Measurements from ENCODE around the gene RBFOX2.
"Not testable (repeated sequence)": the region's sequence is repeated elsewhere in the genome, so short reads cannot be mapped to it uniquely, and the experiment has no call there.

RBFOX2 gene

GRCh38 chr22:35795476-35795875 lies 233.1 kb downstream of the RBFOX2 start:
- in situ Hi-C loops (cut with MboI; ENCODE audit: low sequenced_read_pairs), result no loop called here

GRCh38 chr22:35792506-35792905 lies 236.1 kb downstream of the RBFOX2 start:
- in situ Hi-C loops (cut with MboI; ENCODE audit: low sequenced_read_pairs), result no loop called here

GRCh38 chr22:35791788-35792187 lies 236.8 kb downstream of the RBFOX2 start:
- in situ Hi-C loops (cut with MboI; ENCODE audit: low sequenced_read_pairs), result not testable (repeated sequence)

DNA sequence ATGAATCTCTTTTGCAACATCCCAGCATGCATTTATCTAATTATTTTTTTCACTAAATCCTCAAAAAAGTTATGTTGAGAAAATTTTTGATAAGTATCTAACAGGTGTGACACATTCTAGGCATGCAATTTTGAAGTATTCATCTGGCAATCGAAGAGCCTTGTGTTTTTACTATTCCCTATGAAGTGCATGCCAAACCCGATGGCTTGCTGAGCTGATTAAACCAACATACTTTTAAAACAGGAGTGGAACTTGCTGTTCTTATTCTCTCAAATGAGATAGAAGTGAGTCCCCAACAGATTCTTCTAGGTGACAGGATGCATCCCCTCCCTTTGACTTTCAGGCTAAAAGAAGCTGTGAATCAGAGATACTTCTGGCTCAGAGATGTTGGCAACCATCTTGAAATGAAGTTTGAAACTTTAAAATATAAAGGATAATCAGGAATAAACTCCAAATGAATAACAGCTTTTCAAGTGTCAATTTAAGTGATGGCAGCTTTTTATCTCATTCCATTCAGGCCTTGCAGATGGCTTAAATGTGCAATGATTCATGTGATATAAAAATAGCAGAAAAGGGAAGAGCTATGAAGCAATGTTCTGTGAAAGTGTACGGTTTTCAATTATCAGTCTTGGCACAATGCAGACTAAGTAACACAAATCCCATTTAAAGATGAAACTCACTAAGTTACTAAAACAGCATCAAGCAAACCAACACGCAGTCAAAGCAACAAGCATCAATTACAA lies 243.3 kb downstream of the RBFOX2 start:
- in situ Hi-C loops (cut with MboI; ENCODE audit: low sequenced_read_pairs), result no loop called here

DNA sequence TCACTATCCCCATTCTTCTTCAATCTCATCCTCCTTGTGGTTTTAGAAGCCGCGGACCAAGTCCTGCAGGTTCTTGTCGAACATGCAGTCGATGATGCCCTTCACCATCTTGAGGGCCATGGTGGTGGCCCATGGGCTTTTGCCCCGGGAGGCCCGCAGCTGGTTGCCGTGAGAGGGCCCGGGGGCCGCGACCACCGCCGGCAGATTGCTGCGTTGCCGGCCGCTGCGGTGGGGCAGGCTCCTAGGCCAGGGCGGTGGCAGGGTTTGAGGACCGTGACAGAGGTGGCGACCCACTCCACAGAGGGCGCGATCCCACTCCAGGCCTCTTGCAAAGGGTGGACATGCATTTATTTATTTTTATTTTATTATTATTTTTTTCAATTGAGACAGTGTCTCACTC lies 244.0 kb downstream of the RBFOX2 start:
- in situ Hi-C loops (cut with MboI; ENCODE audit: low sequenced_read_pairs), result no loop called here

- in situ Hi-C loops (cut with MboI; ENCODE audit: low sequenced_read_pairs), result no loop called here
Measured at GRCh38 chr22:35783943-35784614, 244.5 kb downstream of the RBFOX2 start.

GRCh38 chr22:35782504-35782903 lies 246.1 kb downstream of the RBFOX2 start:
- in situ Hi-C loops (cut with MboI; ENCODE audit: low sequenced_read_pairs), result no loop called here

- in situ Hi-C loops (cut with MboI; ENCODE audit: low sequenced_read_pairs), result no loop called here
Measured at GRCh38 chr22:35781898-35782297, 246.7 kb downstream of the RBFOX2 start.

DNA sequence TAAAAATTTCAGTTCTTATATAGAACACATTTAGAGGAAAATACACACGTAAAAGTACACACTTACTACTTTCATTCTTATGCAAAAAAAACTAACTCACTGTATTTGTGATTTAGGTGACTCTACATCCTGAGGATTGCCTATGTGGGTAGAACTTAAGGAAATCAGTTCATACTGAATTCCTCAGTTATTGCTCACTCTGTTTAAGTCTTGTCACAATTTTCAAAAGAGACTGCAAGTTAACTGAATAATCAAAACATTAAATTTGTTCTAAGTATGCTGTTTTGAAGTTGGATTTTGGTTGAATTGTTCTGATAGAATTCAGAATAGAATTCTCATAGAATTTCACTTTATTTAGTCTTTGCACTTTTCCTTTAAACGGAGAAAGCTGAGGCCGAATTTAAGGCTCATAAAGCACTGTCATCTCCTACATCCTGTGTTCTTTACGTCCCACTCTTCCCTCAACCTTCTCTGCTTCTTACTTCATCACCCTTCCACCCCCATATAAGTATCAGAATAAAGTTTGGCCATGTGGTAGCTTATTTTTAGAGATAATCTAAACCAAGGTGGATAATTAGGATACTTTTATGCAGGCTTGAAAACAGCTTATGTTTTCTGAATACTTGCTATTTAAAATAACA lies 251.2 kb downstream of the RBFOX2 start:
- in situ Hi-C loops (cut with MboI; ENCODE audit: low sequenced_read_pairs), result no loop called here

GRCh38 chr22:35775339-35775738 lies 253.3 kb downstream of the RBFOX2 start:
- in situ Hi-C loops (cut with MboI; ENCODE audit: low sequenced_read_pairs), result no loop called here

DNA sequence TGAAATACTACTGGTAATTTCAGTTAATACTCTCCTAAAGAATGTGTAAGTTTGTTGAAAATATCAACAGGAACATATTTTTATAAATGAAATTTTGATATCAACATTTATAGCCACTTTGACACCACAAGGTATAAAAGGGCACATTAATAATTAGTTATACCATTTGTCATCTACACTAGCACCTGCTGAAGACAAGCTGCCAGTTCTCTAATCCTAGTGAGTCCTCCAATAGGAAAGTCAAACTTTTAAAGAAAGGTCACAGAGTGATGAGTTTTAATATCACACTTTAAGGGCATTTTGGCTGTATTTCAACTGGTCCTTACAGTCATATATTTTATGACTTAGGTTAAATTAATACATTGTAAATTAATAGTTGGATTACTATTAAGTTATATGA lies 258.6 kb downstream of the RBFOX2 start:
- in situ Hi-C loops (cut with MboI; ENCODE audit: low sequenced_read_pairs), result no loop called here

DNA sequence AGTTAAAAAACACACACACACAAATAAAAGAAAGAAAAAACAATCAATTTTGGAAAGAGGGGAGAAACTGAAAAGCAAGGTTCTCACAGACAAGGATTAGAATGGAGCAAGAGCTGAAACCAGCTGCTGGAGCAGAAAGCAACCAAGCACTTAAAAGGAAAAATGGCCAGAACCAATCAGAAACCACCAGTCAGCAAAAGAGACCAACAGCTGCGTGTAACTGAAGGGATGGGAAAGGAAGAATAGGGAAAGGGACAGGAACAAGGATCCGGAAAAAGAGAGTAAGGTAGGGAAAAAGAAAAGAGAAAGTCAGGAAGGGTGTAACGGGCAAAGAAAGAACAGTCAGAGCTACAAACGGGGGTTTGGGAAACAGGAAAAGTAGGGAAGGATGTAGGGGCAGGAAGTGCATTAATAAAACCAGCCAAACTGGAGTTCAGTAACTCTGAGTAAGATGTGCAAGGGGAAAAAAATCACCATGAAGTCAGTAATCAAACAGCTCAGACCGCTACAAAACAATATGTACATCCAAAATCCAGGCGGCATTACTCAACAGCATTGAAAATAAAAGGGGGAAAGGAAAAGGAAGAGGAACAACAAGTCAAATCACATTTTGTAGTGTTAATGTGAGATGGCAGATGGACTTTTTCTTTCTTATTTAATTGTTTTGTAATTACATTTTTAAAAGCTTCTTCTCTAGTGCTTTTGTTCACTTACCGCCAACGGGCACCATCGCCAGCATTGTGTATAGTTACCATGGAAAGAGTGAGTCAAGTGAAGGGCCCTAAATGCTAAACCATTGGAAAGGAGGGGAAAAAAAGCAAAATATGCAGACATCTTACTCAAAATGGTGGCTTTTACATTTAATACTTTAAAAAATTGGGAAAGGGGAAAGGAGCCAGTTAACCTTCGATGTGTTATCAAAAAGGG lies 261.7 kb downstream of the RBFOX2 start:
- in situ Hi-C loops (cut with MboI; ENCODE audit: low sequenced_read_pairs), result no loop called here

DNA sequence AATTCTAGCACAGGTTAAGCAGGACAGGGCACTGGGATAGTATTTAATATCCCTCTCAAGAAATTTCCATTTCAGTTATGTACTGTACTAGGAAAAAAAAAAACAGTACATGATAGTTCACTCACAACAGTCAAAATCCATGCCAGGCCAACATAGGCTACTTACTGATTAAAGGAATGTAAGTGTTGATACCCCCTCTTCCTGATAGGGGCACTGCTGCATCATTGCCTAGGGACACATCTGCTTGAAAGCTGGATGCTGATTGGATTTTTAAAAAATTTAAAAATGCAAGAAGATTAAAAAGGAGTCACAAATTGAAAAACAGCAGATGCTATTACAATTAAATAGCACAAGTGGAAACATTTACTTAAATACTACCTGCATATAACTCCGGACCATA lies 267.6 kb downstream of the RBFOX2 start:
- in situ Hi-C loops (cut with MboI; ENCODE audit: low sequenced_read_pairs), result no loop called here

- in situ Hi-C loops (cut with MboI; ENCODE audit: low sequenced_read_pairs), result no loop called here
Measured at GRCh38 chr22:35758394-35758793, 270.2 kb downstream of the RBFOX2 start.

- in situ Hi-C loops (cut with MboI; ENCODE audit: low sequenced_read_pairs), result no loop called here
Measured at GRCh38 chr22:35756722-35757121, 271.9 kb downstream of the RBFOX2 start.

DNA sequence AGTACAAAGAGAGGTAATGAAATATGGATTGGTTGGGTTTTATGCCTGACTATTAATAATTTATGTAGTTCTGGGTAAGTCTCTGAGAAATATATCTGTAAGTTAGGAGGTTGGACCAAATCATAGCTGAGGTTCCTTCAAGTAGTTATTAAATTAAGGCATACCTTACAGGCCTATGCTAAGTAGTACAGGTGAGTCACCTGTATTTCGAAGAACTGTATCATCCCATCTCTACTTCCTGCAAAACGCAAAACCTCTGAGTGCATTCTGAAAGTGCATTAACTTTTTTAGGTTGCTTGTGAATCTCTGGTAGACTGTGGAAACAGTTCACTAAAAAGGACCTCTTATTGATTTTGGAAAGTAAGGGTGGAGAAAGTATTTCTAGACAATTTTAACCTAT lies 273.9 kb downstream of the RBFOX2 start:
- in situ Hi-C loops (cut with MboI; ENCODE audit: low sequenced_read_pairs), result no loop called here

DNA sequence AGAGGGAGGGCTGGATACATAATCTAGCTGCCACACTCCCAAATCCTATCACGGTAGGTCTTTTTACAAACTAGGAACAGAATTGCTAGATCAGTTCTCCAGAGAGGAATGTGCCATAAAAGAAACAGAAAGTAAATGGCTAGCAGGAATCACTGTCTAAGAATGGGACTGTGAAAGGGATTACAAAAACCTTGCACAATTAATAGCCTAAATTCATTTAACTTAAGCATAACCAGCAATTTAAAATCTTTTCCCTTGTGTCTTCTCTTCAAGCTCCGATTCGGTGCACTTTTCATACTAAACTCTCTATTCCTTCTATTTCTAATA lies 275.8 kb downstream of the RBFOX2 start:
- in situ Hi-C loops (cut with MboI; ENCODE audit: low sequenced_read_pairs), result no loop called here

DNA sequence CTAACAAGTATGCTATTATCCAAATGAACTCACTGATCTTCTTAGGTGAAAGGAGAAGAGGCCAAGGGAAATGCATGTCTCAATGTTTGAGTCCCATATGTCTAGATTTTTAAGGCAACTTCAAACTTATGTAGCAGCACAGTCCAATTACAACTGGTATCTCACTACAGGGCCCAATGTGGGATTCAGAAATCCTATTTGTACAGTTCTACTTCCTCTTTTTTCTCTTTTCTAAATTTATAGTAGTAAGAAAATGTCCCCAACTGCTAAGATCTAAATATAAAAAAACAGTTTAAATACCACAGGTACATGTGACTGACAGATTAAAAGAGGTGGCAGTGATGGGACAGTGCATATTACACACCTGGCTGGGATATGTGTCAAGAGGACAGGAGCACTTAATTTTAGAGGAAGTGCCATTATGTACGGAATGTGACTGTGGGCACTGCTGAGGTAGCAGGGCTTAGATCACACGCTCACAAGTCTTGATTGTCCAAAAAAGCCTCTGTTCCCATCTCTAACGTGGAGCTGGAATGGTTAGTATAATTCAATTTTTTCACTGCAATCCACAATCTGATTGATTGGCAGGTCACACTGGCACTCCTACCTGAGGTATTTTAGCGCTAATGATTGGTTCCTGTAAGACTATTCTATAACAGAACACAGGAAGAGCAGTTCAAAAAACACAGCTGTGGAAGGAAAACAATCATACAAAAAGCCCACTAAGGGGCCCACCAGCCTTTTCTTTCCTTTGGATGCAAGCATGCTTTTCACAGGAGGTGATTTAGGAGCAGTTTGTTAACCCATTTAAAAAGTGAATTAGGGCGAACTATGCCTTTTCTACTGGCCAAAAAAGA lies 276.4 kb downstream of the RBFOX2 start:
- in situ Hi-C loops (cut with MboI; ENCODE audit: low sequenced_read_pairs), result no loop called here

DNA sequence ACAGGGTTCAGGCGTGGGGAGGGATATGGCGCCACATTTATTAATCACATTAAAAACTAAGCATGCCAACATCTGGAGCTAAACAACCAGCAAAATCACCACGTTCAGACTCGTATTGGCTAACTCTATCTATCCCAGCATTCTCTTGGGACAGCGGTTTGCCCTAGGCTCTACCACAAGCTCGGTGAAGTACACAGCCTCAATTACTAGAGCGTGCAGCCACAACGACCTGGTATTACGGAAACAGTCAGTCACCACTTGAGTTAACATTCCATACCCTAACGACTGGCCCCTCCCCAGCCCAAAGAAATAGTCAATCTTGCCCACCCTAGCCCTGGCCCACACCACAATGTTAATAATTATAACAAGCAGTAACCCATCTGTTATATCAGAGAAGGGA lies 278.8 kb downstream of the RBFOX2 start:
- in situ Hi-C loops (cut with MboI; ENCODE audit: low sequenced_read_pairs), result no loop called here

DNA sequence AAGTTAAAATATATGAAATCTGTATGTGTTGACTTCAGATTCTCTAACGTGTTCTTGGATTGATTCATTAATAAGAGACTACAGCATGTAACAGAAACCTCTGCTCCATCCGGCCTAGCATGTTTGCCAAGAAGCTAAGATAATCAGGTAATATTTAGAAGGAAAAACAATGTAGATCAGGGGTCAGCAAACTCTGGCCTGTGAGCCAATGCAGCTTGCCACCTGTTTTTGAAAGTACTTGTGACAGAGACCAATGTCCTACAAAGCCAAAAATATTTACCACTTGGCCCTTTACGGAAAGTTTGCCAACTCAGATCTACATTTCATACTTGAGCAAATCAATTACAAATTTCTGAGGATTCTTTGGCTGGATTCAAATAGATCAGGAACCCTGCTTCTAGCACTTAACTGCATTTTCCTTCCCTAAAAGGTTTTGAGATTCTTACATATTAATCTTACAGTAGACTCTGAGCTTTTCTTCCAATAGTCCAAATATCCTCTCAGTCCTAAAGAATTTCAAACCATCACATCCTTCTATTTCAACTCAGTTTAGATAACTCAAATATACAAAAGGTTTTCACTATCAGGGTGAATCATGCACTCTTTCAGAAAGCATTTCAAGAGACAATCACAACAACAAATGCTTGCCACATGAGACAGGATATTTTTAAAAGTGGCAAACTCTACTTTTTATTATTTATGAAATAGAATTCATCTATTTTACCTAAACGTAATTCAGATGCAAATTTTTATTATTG lies 281.5 kb downstream of the RBFOX2 start:
- in situ Hi-C loops (cut with MboI; ENCODE audit: low sequenced_read_pairs), result no loop called here
